Effector memory CD4-positive, alpha-beta T cell (primary cell): ENCODE results near the gene KDM2A.
"Not testable (repeated sequence)": the region's sequence is repeated elsewhere in the genome, so short reads cannot be mapped to it uniquely, and the experiment has no call there.

Experiments used
- DNase-seq, 3 donors: peaks; one replicate each; pipeline ENCODE4 v3.0.0-alpha.2; 2020
- H3K27ac ChIP-seq: 2 replicates; pipeline ENCODE4 v1.7.0; 2013; ENCODE audit warnings: mild to moderate bottlenecking, low read length, moderate library complexity; ENCODE audit not compliant: insufficient read depth, poor library complexity, severe bottlenecking
- H3K27me3 ChIP-seq: replicated peaks from 2 replicates; pipeline ENCODE4 v1.7.0; 2013; ENCODE audit warnings: mild to moderate bottlenecking, low read length; ENCODE audit not compliant: insufficient read depth, control insufficient read depth, poor library complexity, severe bottlenecking
- H3K36me3 ChIP-seq: 2 replicates; pipeline ENCODE4 v1.7.0; 2013; ENCODE audit warnings: mild to moderate bottlenecking, low read length, moderate library complexity; ENCODE audit not compliant: control insufficient read depth, insufficient read depth
- H3K4me1 ChIP-seq: 2 replicates; pipeline ENCODE4 v1.7.0; 2013; ENCODE audit warnings: low read length, mild to moderate bottlenecking; ENCODE audit not compliant: control insufficient read depth, insufficient read depth, poor library complexity, severe bottlenecking
- H3K4me3 ChIP-seq: 2 replicates; pipeline ENCODE4 v1.7.0; 2013; ENCODE audit warnings: low read length, low read depth, mild to moderate bottlenecking; ENCODE audit not compliant: insufficient read depth, poor library complexity, severe bottlenecking
- H3K9me3 ChIP-seq: 2 replicates; pipeline ENCODE4 v1.7.0; 2013; ENCODE audit warnings: mild to moderate bottlenecking, low read length, moderate library complexity; ENCODE audit not compliant: control insufficient read depth

Gene KDM2A

GRCh38 chr11:67254798-67255197 lies 135.7 kb downstream of the KDM2A start:
- H3K27me3 ChIP-seq: no peaks in the 10 kb centered on the region
- H3K4me1 ChIP-seq: peaks cover 8% of the 10 kb centered on the region
- no peak overlapping the region for H3K27ac ChIP-seq
- H3K9me3 ChIP-seq: no peaks in the 10 kb centered on the region
- peaks cover 75% of the 10 kb centered on the region for H3K36me3 ChIP-seq
- H3K4me3 ChIP-seq: no peak overlapping the region
- no peak for DNase-seq

- no peak for DNase-seq
Measured at GRCh38 chr11:67255353-67255752, 136.3 kb downstream of the KDM2A start.

GRCh38 chr11:67255864-67256263 lies 136.8 kb downstream of the KDM2A start:
- Histone ChIP-seq H3K4me3 (no peak overlapping the region), H3K9me3 (no peaks in the 10 kb centered on the region), H3K36me3 (peaks cover 64% of the 10 kb centered on the region), H3K27me3 (no peaks in the 10 kb centered on the region), H3K27ac (no peak overlapping the region), H3K4me1 (peaks cover 8% of the 10 kb centered on the region)
- DNase-seq: no peak

More at GRCh38 chr11:67255353-67255752, 136.3 kb downstream of the KDM2A start:
- Histone ChIP-seq H3K27ac (no peak overlapping the region), H3K27me3 (no peaks in the 10 kb centered on the region), H3K4me1 (peaks cover 8% of the 10 kb centered on the region), H3K4me3 (no peak overlapping the region), H3K9me3 (no peaks in the 10 kb centered on the region), H3K36me3 (peaks cover 69% of the 10 kb centered on the region)

GRCh38 chr11:67256477-67257135 lies 137.5 kb downstream of the KDM2A start:
- Histone ChIP-seq H3K27ac (no peak overlapping the region), H3K27me3 (no peaks in the 10 kb centered on the region)
- no peak for DNase-seq

GRCh38 chr11:67260406-67260805 lies 141.3 kb downstream of the KDM2A start:
- Histone ChIP-seq H3K9me3 (no peaks in the 10 kb centered on the region), H3K4me3 (no peak overlapping the region), H3K27ac (no peak overlapping the region), H3K4me1 (peaks cover 20% of the 10 kb centered on the region), H3K36me3 (peaks cover 19% of the 10 kb centered on the region), H3K27me3 (no peaks in the 10 kb centered on the region)
- DNase-seq: no peak

More at GRCh38 chr11:67256477-67257135, 137.5 kb downstream of the KDM2A start:
- no peaks in the 10 kb centered on the region for H3K9me3 ChIP-seq
- H3K36me3 ChIP-seq: peaks cover 57% of the 10 kb centered on the region
- peaks cover 13% of the 10 kb centered on the region for H3K4me1 ChIP-seq
- no peak overlapping the region for H3K4me3 ChIP-seq

GRCh38 chr11:67260885-67261639 lies 142.0 kb downstream of the KDM2A start:
- not testable (repeated sequence) for H3K27me3 ChIP-seq, DNase-seq, H3K9me3 ChIP-seq, H3K27ac ChIP-seq
- peak overlapping the region; percentile 4 for H3K4me3 ChIP-seq
- H3K36me3 ChIP-seq: peaks cover 12% of the 10 kb centered on the region
- peaks cover 24% of the 10 kb centered on the region for H3K4me1 ChIP-seq

GRCh38 chr11:67261640-67261945 lies 142.5 kb downstream of the KDM2A start:
- no peaks in the 10 kb centered on the region for H3K9me3 ChIP-seq
- H3K4me1 ChIP-seq: peaks cover 25% of the 10 kb centered on the region
- no peak for DNase-seq
- H3K36me3 ChIP-seq: peaks cover 7% of the 10 kb centered on the region
- H3K27me3 ChIP-seq: no peaks in the 10 kb centered on the region
- no peak overlapping the region for H3K4me3 ChIP-seq
- H3K27ac ChIP-seq: no peak overlapping the region

GRCh38 chr11:67261946-67262681 lies 143.1 kb downstream of the KDM2A start:
- DNase-seq: no peak
- peaks cover 2% of the 10 kb centered on the region for H3K36me3 ChIP-seq
- H3K27me3 ChIP-seq: no peaks in the 10 kb centered on the region
- no peak overlapping the region for H3K4me3 ChIP-seq
- H3K4me1 ChIP-seq: peaks cover 25% of the 10 kb centered on the region
- no peaks in the 10 kb centered on the region for H3K9me3 ChIP-seq
- H3K27ac ChIP-seq: no peak overlapping the region

GRCh38 chr11:67262731-67263675 lies 143.9 kb downstream of the KDM2A start:
- peak; percentile 46 to 68 (median 54) for DNase-seq
- Histone ChIP-seq H3K4me1 (peaks cover 29% of the 10 kb centered on the region), H3K27ac (no peak overlapping the region), H3K27me3 (no peaks in the 10 kb centered on the region), H3K9me3 (no peaks in the 10 kb centered on the region), H3K4me3 (no peak overlapping the region), H3K36me3 (no peaks in the 10 kb centered on the region)
